GM13976 (cell line): ENCODE results near the gene NRP2.

Source experiments
- DNase-seq: peaks from one replicate; pipeline ENCODE4 v3.0.0; 2012; ENCODE audit warnings: low spot score
- in situ Hi-C: fragments of 300-500 bp; cut with MboI; formaldehyde crosslinking; loops from one replicate; pipeline ENCODE4 v1.12.0; 2022; ENCODE audit warnings: low sequenced_read_pairs, mixed read lengths, inconsistent platforms; ENCODE audit not compliant: unreplicated experiment
- TF ChIP-seq, protein P1 (sequence below): IDR thresholded peaks from 2 replicates; pipeline ENCODE4 v1.5.1; 2012; ENCODE audit warnings: borderline replicate concordance, mild to moderate bottlenecking; ENCODE audit not compliant: insufficient read depth; ENCODE audit errors: extremely low read depth, missing control alignments, control extremely low read depth

The NRP2 gene

DNA sequence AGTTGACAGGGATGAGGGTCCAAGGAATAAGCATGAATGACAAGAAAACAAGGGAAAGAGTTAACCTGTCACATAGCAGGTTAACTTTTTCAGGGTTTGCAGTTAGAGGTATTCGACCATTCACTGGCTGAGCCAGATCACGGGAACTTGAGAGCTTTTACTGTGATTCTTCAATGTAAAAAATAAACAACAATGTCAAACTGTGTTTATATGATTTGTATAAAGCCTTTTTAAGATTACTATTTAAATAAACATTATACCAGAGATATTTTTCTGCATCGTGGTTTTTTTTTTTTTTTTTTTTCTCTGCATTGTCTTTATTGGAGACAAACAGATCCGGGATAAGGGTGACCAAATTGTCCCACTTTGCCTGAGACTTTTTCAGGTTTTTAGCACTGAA lies 115.6 kb downstream of the NRP2 start:
- in situ Hi-C loops = no loop called here
- TF ChIP-seq, protein P1, sequence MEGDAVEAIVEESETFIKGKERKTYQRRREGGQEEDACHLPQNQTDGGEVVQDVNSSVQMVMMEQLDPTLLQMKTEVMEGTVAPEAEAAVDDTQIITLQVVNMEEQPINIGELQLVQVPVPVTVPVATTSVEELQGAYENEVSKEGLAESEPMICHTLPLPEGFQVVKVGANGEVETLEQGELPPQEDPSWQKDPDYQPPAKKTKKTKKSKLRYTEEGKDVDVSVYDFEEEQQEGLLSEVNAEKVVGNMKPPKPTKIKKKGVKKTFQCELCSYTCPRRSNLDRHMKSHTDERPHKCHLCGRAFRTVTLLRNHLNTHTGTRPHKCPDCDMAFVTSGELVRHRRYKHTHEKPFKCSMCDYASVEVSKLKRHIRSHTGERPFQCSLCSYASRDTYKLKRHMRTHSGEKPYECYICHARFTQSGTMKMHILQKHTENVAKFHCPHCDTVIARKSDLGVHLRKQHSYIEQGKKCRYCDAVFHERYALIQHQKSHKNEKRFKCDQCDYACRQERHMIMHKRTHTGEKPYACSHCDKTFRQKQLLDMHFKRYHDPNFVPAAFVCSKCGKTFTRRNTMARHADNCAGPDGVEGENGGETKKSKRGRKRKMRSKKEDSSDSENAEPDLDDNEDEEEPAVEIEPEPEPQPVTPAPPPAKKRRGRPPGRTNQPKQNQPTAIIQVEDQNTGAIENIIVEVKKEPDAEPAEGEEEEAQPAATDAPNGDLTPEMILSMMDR = no peak
- no peak for DNase-seq

DNA sequence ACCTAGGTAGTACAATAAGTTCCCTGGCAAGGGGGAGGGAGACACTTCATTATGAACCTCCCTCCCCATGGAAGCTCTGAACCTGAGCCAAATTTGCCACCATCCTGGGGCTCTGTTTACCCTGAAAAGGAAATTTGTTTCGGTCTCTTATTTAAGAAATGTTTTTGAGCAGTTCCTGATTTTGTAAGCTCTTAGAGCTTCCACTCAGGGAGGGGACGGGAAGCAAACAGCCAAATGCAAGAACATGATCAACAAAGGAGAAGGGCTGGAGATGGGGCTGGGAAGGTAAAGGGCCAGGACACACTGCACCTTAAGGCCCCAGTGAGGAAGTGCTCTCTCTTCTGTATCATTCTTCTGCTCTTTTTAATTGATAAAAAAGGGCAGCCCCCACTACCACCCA lies 117.9 kb downstream of the NRP2 start:
- in situ Hi-C loops = no loop called here
- DNase-seq = no peak
- TF ChIP-seq, protein P1 = no peak

DNA sequence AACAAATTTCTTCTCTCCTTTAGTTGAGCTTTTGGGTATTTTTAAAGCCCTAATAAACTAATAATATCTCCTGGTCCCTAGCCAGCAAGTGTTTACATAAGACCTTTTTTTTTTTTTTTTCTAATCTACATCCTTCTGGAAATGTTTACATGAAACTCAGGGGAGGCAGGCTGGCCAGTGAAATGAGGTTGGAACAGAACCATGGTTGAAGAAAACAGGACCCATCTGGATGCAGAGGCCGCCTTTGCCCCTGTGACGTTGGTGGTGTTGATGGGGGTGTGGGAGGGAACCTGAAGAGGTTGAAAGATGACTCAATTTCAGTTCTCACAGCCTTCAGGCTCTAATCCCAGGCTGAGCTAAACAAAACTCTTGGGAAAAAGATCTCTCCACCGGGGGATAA lies 118.5 kb downstream of the NRP2 start:
- DNase-seq = no peak
- in situ Hi-C loops = no loop called here
- TF ChIP-seq, protein P1 = no peak

DNA sequence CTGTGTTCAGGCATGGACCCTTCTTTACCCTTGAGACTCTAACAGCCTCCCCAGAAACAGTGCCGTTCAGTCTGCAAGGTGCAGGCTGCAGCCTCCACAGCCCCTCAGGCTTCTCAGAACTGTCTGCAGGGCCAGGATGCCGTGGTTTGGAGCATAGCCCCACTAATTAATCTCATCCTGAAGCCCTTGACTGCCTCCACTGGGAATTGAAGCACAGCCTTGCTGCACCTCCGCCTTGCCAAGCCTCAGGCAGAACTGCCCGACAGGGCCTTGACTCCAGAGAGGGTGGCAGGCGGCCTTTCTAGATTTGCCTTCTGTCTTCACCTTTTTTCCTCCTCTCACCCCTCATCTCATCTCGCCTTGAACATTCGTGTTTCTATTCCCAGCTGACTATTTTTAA lies 119.8 kb downstream of the NRP2 start:
- no peak for DNase-seq
- TF ChIP-seq, protein P1 = no peak
- in situ Hi-C loops = no loop called here

DNA sequence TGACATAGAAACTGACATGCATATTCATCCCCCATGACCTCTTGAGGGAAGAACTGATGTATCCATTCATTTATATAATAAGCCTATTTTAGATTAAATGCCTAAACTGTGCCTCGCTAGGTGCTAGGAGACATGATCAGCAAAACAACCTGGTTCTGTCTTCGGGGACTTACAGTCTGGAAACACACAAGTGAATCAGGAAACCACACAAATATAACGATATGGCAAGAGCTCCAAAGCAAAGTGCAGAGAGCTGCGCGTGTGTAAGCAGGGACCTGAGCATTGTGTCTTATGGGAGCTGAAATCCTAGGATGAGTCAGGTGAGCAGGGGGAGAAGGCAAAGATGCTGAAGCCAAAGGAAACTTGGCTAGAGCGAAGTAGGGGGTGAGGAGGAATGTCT lies 120.6 kb downstream of the NRP2 start:
- in situ Hi-C loops = no loop called here
- DNase-seq = no peak

DNA sequence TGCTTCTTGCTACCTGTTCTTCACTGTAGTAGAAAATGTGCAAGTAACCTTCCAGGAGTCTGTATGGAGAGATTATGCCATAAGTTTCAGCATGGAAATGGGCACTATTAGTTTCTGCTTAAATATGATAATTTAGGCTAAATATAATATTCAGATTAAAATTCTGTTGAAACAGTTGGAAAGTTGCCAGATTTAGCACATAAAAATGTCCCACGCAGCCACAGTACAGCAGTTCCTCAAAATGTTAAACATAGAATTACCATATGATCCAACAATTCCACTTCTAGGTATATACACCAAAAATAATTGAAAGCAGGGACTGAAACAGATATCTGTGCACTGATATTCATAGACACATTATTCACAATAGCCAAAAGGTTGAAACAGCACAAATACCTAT lies 121.2 kb downstream of the NRP2 start:
- in situ Hi-C loops = no loop called here
- TF ChIP-seq, protein P1 = no peak
- no peak for DNase-seq

More for the DNA sequence above, 120.6 kb downstream of the NRP2 start:
- TF ChIP-seq, protein P1 = no peak

DNA sequence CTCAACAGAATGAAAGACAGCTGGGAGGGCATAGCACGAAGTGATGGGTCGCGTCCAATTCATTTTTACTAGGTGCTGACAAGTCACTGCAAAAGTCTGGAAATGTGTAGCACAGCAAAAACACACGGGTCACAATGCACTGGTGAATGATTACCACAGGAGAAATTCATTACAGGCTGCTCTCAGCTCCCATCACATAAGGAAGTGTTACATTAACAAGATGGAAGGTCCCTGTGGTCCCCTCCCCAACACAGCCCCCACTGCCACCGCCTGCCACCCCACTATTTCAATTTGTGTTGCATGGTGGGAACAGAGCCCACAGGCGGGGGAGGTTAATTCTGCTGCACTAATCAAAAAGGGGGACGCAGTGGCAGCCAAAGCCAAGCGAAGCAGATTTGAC lies 122.8 kb downstream of the NRP2 start:
- TF ChIP-seq, protein P1 = no peak
- in situ Hi-C loops = no loop called here
- DNase-seq = no peak
